HepG2 (cell line): ENCODE measurements around the gene UROS. TPM values are rescaled to one million over a fixed set of nuclear protein-coding genes. Genes with fewer than 3 reads are reported as not detected.

Experiments used
- BRD4 ChIP-seq: sonication (generic); formaldehyde crosslinking; IDR thresholded peaks from 2 replicates; pipeline ENCODE4 v1.4.0; 2020; ENCODE audit warnings: missing genetic modification reagents
- FIP1L1 ChIP-seq: fragments of 200-400 bp; formaldehyde crosslinking; IDR thresholded peaks from 2 replicates; pipeline ENCODE4 v1.6.1; 2018; ENCODE audit warnings: low read depth, mild to moderate bottlenecking, low read length, moderate library complexity, borderline replicate concordance; ENCODE audit not compliant: insufficient read depth
- HNRNPH1 ChIP-seq: fragments of 200-400 bp; formaldehyde crosslinking; optimal IDR thresholded peaks from 2 replicates; pipeline ENCODE3; 2017; ENCODE audit warnings: mild to moderate bottlenecking, low read depth, low read length
- HNRNPUL1 ChIP-seq: fragments of 200-400 bp; formaldehyde crosslinking; IDR thresholded peaks from 2 replicates; pipeline ENCODE4 v1.6.1; 2017; ENCODE audit warnings: low read depth, mild to moderate bottlenecking, low read length, moderate library complexity
- HOXD1 ChIP-seq: sonication (generic); formaldehyde crosslinking; IDR thresholded peaks from 2 replicates; pipeline ENCODE4 v1.5.0; 2020; ENCODE audit warnings: missing genetic modification reagents
- KLF6 ChIP-seq: IDR thresholded peaks from 2 replicates; pipeline ENCODE4 v1.8.0; 2016; ENCODE audit warnings: missing biosample characterization, missing genetic modification reagents
- KMT2B ChIP-seq: IDR thresholded peaks from 2 replicates; pipeline ENCODE4 v1.6.1; 2016; ENCODE audit warnings: missing genetic modification reagents, missing compliant biosample characterization
- LCORL ChIP-seq, 2 experiments: fragments of 450-650 bp in 1 of 2; sonication (generic) in 1 of 2; formaldehyde crosslinking in 1 of 2; IDR thresholded peaks; 2 replicates each; pipeline versions ENCODE4 v1.5.0 to v1.6.1; 2017 to 2020; ENCODE audit warnings: antibody characterized with exemption in 1 of 2, missing genetic modification reagents in 1 of 2
- MAF1 ChIP-seq: sonication (generic); formaldehyde crosslinking; IDR thresholded peaks from 2 replicates; pipeline ENCODE4 v1.5.0; 2020; ENCODE audit warnings: missing genetic modification reagents, borderline replicate concordance
- PHF8 ChIP-seq: sonication (generic); formaldehyde crosslinking; IDR thresholded peaks from 2 replicates; pipeline ENCODE4 v1.5.0; 2020; ENCODE audit warnings: missing genetic modification reagents
- RBFOX2 ChIP-seq: fragments of 200-400 bp; formaldehyde crosslinking; IDR thresholded peaks from 2 replicates; pipeline ENCODE4 v1.6.1; 2017; ENCODE audit warnings: low read depth, mild to moderate bottlenecking, low read length
- RELA ChIP-seq: sonication (generic); formaldehyde crosslinking; IDR thresholded peaks from 2 replicates; pipeline ENCODE4 v1.4.0; 2020; ENCODE audit warnings: missing genetic modification reagents
- RXRA ChIP-seq: sonication (generic); formaldehyde crosslinking; IDR thresholded peaks from 2 replicates; pipeline ENCODE4 v1.5.1; 2020; ENCODE audit warnings: missing genetic modification reagents
- ZFYVE20 ChIP-seq: sonication (generic); formaldehyde crosslinking; IDR thresholded peaks from 2 replicates; pipeline ENCODE4 v1.8.0; 2023; ENCODE audit warnings: low read depth, mild to moderate bottlenecking, moderate library complexity, missing genetic modification reagents, borderline replicate concordance
- ZNF260 ChIP-seq: sonication (generic); formaldehyde crosslinking; IDR thresholded peaks from 2 replicates; pipeline ENCODE4 v1.4.0; 2020; ENCODE audit warnings: missing genetic modification reagents, low read depth, mild to moderate bottlenecking, borderline replicate concordance
- ZNF407 ChIP-seq: sonication (generic); formaldehyde crosslinking; IDR thresholded peaks from one replicate; pipeline ENCODE4 v1.5.1; 2020; ENCODE audit warnings: mild to moderate bottlenecking, missing genetic modification reagents; ENCODE audit errors: not compliant biosample characterization
- ZNF780A ChIP-seq: sonication (generic); formaldehyde crosslinking; IDR thresholded peaks from 2 replicates; pipeline ENCODE4 v1.8.0; 2022; ENCODE audit warnings: mild to moderate bottlenecking, missing genetic modification reagents, moderate library complexity
- ZSCAN20 ChIP-seq: sonication (generic); formaldehyde crosslinking; IDR thresholded peaks from 2 replicates; pipeline ENCODE4 v1.4.0; 2020; ENCODE audit warnings: missing genetic modification reagents, mild to moderate bottlenecking, borderline replicate concordance
- polyA plus RNA-seq, 8 experiments: library from polyadenylated mRNA; depleted of rRNA in 3 of 8; stranded (reverse) in 7 of 8; unstranded in 1 of 8; fragments of >200 nt; fragmentation: Illumina TruSeq in 4 of 8; extraction: Trizol in 4 of 8; gene quantifications; 2 replicates each; pipeline versions ENCODE4 v1.2.1 to v1.2.3, GENCODE V29; 2011 to 2016; ENCODE audit warnings: low read depth in 4 of 8, missing spikeins in 1 of 8, mixed read lengths in 1 of 8; ENCODE audit not compliant: insufficient read depth in 1 of 8
- total RNA-seq, 5 experiments: library from RNA; depleted of rRNA; stranded (reverse); fragments of >200 nt; fragmentation: Illumina TruSeq; extraction: Trizol; gene quantifications; 2 replicates each; pipeline ENCODE4 v1.2.3, GENCODE V29; 2016; ENCODE audit warnings: low read depth in 1 of 5
- TF ChIP-seq, protein P1 (sequence below): sonication (generic); formaldehyde crosslinking; IDR thresholded peaks from 2 replicates; pipeline ENCODE4 v1.4.0; 2020; ENCODE audit warnings: missing genetic modification reagents
- TF ChIP-seq, protein P2 (sequence below): IDR thresholded peaks from 2 replicates; pipeline ENCODE4 v1.6.1; 2012; ENCODE audit warnings: inconsistent platforms

Gene UROS
- total and polyA plus RNA-seq, 2 of the 13 experiments (the other 11 are each of a cell fraction or from before 2014, with no cell fraction given) = 14.8 to 49.9 TPM

GRCh38 chr10:125822878-125823662 is at the start of gene UROS, which contains the start of gene BCCIP (continued):
- TF ChIP-seq ZNF407 (CRISPR knock-in tag) (peak; percentile 74), BRD4 (CRISPR knock-in tag) (peak; percentile 79), RXRA (CRISPR knock-in tag) (peak; percentile 99), ZSCAN20 (CRISPR knock-in tag) (no peak), PHF8 (peak; percentile 94), MAF1 (no peak; the same call in 1 of the 2 replicates), KMT2B (CRISPR knock-in tag) (peak; percentile 70; the same call in 1 of the 2 replicates), RELA (CRISPR knock-in tag) (0 out of 2 replicates have a peak, but pooled peaks have one; percentile 38), KLF6 (CRISPR knock-in tag) (no peak), HNRNPUL1 (no peak), FIP1L1 (no peak), ZNF780A (CRISPR knock-in tag) (no peak), HOXD1 (no peak; the same call in 1 of the 2 replicates), HNRNPH1 (no peak), ZFYVE20 (CRISPR knock-in tag) (0 out of 2 replicates have a peak, but pooled peaks have one; percentile 30), LCORL (IDR thresholded peaks at IDR 0.05) (no peak), LCORL (CRISPR knock-in tag; IDR thresholded peaks at IDR 0.05) (peak; percentile 62), RBFOX2 (peak; percentile 93), ZNF260 (CRISPR knock-in tag) (no peak)
- TF ChIP-seq, protein P1, sequence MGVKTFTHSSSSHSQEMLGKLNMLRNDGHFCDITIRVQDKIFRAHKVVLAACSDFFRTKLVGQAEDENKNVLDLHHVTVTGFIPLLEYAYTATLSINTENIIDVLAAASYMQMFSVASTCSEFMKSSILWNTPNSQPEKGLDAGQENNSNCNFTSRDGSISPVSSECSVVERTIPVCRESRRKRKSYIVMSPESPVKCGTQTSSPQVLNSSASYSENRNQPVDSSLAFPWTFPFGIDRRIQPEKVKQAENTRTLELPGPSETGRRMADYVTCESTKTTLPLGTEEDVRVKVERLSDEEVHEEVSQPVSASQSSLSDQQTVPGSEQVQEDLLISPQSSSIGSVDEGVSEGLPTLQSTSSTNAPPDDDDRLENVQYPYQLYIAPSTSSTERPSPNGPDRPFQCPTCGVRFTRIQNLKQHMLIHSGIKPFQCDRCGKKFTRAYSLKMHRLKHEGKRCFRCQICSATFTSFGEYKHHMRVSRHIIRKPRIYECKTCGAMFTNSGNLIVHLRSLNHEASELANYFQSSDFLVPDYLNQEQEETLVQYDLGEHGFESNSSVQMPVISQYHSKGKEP = no peak
- TF ChIP-seq, protein P2, sequence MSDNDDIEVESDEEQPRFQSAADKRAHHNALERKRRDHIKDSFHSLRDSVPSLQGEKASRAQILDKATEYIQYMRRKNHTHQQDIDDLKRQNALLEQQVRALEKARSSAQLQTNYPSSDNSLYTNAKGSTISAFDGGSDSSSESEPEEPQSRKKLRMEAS = peak; percentile 86
